ENCODE measurements around the gene IFITM5.
"Not testable (repeated sequence)": the region's sequence is repeated elsewhere in the genome, so short reads cannot be mapped to it uniquely, and the experiment has no call there.

DNA sequence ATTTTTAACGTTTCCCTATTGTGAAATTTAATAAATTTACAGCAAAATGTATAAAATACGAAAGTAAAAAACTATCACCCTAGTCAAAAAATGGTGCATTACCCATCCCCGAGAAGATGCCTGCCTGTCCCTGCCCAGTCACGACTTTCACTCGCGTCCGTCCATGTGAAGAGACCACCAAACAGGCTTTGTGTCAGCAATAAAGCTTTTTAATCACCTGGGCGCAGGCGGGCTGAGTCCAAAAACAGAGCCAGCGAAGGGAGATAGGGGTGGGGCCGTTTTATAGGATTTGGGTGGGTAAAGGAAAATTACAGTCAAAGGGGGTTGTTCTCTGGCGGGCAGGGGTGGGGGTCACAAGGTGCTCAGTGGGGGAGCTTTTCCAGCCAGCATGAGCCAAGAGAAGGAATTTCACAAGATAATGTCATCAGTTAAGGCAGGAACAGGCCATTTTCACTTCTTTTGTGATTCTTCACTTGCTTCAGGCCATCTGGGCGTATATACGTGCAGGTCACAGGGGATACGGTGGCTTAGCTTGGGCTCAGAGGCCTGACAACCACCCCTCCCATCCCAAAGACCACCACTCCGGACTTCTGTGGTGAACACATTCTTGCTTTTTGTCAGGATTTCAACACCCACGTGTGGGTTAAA, 34.4 kb upstream of the IFITM5 start:
- TF ChIP-seq, protein P1, sequence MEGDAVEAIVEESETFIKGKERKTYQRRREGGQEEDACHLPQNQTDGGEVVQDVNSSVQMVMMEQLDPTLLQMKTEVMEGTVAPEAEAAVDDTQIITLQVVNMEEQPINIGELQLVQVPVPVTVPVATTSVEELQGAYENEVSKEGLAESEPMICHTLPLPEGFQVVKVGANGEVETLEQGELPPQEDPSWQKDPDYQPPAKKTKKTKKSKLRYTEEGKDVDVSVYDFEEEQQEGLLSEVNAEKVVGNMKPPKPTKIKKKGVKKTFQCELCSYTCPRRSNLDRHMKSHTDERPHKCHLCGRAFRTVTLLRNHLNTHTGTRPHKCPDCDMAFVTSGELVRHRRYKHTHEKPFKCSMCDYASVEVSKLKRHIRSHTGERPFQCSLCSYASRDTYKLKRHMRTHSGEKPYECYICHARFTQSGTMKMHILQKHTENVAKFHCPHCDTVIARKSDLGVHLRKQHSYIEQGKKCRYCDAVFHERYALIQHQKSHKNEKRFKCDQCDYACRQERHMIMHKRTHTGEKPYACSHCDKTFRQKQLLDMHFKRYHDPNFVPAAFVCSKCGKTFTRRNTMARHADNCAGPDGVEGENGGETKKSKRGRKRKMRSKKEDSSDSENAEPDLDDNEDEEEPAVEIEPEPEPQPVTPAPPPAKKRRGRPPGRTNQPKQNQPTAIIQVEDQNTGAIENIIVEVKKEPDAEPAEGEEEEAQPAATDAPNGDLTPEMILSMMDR (IDR thresholded peaks at IDR 0.05) = not testable (repeated sequence)
- not testable (repeated sequence) for TF ChIP-seq POLR2A, EP300 (IDR thresholded peaks at IDR 0.05)

All from ovary (tissue), 3 donors.